GM18519 (cell line): ENCODE measurements around the gene CASQ2.

Source experiments
- ATAC-seq: cut with Tn5 transposase; IDR thresholded peaks from one replicate; pipeline ENCODE4 v1.9.1; 2021; ENCODE audit warnings: mild to moderate bottlenecking, moderate library complexity; ENCODE audit not compliant: unreplicated experiment, low FRiP score

CASQ2 gene

DNA sequence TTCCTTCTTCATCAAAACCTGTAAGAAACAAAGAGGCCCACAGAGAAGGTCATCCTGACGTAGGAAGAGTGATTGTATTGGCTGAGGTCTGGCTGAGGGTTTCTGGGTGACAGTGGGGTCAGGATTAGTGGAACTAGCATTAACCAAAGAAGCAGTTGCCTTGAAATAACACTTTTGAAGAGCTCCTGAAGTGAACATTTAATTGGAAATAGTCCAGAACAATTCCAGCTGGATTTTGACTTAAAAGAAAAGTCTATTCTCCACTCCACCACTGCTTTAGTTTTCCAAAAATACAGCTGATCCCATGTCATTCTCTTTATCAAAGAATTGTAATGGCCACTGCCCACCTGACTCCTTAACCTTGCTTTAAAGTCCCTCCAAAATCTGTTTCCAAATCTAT lies 27.7 kb downstream of the CASQ2 start:
- no peak for ATAC-seq

DNA sequence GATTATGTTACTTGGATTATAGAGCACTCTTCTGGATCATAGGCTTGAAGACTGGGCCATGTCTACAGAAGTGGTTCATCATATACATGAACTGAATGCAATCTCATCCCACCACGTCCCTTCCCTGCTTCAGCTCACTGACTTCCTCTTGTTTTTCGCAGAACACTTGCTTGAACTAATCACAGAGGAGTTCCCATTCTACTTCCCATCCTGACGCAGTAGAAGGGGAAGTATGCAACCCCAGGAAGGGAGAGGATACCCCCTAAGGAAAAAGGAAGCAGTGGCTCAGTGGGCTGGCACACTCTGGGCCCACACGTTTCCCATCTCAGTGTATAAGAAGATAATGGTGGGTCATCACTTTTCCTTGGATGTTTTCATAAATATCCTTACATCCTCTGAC lies 36.2 kb downstream of the CASQ2 start:
- no peak for ATAC-seq

DNA sequence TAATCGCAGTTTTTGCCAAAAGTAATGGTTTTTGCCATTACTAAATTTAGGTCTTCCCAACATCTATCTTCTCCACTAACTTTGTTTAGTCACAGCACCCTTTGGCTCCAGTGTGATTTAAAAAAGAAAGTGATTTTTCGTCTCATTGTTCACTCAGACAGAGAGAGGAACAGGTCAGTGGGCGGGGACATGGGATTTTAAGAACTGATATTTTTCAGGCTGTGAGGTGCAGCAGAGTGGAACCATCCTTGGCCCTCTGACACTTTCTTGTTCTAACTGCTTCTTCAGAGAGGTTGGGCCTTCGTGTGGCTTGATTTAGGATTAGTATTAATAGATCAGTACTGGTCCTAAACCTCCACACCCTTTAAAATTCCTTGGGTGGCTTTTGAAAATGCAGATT lies 38.8 kb downstream of the CASQ2 start:
- ATAC-seq = peak; percentile 89

DNA sequence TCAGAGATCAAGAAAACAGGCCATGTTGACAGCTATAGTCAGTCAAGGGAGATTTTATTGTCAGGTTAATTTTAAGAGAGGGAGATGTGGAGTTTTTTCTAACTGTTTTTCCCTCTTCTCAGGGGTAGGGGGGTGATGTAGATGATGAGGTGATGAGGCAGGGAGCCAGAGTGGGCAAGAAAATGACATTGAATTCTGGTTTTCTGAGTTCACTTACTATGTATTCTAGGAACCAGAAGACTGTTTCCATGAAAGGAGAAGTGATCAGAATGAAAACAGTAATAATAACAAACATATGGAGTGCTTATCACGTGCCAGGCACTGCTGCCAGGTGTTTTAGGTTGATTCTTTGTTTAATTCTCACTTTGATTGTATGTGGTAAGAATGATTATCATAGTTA lies 40.2 kb downstream of the CASQ2 start:
- ATAC-seq = no peak

DNA sequence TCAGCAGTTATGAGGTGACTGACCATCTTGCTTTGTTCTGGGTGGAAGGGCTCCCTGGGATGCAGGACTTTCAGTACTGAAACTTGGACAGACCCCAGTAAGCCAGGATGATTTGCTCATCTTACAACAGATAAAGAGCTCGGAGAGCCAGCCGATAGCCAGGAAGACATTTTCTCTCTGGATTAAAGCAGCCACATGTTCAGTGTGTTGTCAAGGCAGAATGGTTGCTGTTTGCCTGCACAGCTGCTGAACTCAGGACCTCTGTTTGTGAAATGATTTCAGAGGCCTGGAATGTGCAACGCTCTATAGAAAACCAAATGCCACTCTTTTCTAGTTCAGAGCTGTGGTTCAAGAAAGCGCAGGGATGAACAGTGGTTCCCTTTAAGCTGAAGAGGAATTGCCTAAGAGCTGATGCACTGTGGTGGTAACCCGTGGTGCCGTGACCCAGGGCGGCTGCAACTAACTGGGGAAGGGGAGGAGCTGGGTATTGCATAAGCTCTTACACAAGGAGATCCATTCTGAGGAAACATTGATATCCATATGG lies 40.7 kb downstream of the CASQ2 start:
- ATAC-seq = no peak

DNA sequence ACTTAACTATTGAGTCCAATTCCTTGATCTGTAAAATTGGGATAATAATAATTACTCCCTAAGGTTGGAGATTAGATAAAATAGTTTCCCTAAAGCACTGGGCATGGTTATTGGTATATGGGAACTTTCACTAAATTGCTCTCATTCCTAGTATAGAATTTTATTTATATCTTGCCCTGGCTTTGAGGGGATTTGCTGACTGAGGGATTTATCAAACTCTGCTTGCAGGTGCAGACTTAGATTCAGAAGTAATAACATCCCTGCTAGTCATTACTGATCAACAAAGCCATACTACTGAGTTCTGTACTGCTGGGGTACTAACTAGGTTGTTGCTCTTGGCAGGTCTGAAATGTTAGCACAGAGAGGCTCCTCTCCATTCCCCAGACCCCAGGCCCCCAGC lies 41.9 kb downstream of the CASQ2 start:
- ATAC-seq = no peak

DNA sequence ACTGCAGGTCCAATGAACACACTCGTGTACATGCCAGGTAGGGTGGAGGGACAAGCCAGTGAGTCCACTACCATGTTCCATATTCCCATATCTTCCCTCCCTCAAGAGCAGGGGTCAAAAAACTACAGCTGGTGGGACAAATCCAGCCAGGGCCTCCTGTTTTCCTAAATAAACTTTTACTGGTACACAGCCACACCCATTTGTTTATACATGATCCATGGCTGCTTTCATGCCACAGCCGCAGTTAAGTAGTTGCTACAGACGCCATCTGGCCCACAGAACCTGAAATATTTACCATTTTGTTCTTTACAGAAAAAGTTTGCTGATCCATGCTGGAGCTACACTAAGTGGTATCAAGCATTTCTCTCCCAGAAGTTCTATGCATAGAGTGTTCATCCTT lies 42.4 kb downstream of the CASQ2 start:
- no peak for ATAC-seq

DNA sequence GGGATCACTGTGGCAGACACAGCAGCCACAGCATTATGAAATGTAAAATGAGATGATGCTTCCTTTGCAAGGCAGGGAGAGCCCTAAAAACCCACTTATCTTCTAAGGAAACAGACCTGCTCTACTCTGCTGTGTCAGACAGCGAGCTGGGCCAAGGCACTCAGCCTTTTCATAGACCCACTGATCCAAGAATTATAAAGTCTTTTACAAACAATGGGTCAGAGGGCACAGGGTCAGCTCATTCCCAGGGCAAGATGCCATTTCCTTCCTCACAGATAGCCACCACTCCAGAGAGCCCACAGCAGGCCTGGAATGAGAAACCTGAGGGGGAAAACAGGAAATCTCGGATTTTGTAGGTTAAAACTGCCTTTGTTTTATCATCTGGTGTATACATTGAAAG lies 42.9 kb downstream of the CASQ2 start:
- ATAC-seq = no peak

DNA sequence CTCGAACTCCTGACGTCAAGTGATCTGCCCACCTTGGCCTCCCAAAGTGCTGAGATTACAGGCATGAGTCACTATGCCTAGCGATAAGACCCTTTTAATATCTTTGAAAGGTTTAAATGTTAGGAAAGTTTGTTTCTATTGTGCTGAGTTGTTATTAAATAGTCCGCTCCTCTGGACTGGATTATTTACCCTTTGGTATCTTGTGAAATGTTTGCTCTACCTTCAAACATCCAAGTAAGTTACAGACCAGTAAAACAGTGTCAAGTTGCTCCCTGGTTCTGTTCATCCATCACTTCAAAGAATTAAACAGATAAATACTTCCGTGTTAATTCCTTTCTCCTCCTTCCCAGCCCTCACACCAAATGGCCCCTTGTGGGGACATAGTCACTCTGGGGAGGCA lies 44.8 kb downstream of the CASQ2 start:
- ATAC-seq = no peak

DNA sequence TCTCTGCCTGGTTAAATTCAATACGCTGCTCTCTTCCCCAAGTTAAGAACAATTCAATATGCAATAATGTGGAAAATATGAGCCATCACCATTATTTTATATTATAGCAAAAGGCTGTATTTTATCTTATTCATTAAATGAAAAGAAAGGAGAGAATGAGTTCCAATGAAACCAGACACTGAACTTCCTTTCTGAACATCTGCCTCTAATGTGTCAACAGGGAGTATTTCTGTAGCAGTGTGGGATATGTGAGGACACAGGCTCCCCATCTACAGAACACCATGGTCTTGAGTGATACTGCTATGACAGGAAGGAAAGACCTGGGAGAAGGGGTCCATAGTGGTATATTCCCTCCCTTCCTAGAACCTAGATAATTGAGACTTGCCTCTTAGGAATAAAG lies 46.3 kb downstream of the CASQ2 start:
- ATAC-seq = no peak

DNA sequence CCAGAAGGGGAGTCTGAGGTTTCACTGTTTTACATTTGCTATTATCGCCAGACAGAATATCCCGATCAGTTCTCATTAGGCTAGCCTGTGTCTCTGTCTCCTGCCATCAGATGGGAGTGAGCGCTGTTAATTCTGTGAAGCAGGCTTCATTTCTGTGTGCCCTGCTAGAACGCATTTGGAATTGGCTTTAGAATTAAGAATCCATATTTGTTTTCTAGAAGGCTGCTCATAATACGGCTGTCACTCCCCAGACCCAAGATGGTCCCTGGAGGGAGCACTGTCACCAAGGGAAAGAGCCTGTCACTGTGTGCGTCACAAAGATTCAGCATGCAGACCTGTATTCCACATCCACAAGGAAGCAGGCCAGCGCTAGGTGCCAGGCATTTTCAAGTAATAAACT lies 49.2 kb downstream of the CASQ2 start:
- no peak for ATAC-seq

DNA sequence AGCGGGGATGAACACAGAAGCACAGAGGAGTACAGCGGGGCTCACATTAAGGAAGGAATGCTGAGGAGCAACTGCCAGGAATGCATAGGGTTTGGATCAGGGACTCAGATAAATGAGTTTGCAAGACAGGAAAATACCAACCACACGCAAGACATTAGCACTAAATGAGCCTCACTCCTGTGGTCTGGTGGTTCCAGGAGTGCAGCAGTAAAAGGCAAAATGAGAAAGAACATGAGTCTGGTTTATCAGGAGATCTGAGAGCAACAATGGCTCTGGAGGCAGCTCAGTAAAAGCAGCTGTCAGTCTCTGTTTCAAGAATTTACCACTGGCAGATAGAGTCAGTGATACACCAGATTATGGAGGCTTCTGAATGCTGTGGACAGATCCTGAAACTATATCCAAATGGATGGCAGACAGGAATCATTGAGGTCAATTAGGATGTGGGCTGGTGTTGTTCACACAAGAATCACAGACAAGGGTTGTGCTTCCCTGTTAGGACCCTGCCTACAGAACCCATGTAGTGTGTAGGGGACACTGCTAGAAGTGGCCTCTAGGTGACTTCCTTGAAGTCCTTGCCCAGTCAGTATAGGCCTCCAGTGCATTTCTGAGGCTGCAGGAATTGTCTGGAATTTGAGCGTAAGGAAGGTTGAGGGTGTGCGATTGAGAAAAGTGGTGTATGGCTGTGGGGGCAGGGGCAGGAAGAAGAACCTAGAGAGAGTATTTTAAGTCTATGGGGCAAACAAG lies 50.3 kb downstream of the CASQ2 start:
- ATAC-seq = no peak

DNA sequence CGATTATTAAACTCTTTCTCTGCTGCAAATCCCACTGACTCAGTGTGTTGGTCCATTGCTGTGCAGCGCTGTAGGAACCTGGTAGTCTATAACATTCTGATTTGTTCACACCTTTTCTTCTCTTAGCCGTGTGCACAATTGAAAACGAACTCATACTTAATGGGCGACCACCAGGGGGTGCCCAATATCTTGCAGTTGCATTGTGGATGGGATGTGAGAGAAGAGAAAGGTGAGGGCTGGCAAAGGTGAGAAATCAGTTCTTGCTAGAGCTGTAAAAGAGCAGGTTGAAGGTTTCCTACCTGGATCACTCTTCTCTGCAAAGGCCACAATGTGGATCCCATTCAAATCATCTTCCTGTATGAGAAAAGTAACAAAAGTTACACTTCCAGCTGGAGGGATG lies 51.0 kb downstream of the CASQ2 start:
- no peak for ATAC-seq

DNA sequence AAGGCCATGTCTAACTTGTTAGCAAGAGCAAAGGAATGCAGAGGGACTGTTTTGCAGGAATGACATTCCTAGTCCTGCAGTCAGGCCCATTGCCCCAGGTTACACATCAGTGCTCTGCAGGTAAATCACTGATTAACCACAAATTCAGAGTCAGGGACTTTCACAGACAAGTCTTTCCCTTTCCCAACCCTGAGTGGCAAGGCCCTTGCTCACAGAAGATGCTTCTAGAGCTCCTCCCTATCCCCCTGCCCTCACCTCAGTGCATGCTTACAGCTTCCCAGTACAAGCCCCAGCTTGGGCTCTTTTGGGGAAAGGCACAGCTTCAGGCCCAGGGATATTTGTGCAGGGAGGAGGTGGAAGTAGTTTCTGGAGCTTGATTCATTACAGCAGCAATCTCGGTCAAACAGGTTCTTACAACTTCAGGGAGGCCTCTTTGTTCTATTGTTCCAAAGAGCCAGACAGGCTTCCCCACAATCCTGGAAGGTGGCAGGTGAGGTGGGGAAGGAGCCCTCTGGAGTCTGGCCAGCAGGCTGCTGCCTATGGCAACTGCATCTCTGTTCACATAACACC lies 53.9 kb downstream of the CASQ2 start:
- no peak for ATAC-seq

DNA sequence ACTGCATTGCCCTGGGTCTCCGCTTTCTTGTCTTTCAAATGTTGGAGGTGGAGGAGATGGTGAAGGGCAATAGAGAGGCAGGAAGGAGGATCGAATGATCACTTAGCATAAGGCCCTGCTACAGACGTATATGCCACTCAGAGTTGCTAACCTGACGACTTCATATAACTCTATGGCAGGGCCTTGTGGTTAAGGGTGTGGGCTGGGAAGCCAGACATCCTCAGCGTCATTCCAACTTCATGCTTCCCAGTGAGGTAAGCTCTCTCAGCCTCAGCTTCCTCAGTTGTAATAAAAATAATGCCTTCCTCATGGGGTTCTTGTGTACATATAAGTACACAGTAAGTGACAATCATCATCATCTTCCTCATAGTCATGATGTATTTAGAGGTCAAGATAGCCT lies 54.6 kb downstream of the CASQ2 start:
- ATAC-seq = no peak

DNA sequence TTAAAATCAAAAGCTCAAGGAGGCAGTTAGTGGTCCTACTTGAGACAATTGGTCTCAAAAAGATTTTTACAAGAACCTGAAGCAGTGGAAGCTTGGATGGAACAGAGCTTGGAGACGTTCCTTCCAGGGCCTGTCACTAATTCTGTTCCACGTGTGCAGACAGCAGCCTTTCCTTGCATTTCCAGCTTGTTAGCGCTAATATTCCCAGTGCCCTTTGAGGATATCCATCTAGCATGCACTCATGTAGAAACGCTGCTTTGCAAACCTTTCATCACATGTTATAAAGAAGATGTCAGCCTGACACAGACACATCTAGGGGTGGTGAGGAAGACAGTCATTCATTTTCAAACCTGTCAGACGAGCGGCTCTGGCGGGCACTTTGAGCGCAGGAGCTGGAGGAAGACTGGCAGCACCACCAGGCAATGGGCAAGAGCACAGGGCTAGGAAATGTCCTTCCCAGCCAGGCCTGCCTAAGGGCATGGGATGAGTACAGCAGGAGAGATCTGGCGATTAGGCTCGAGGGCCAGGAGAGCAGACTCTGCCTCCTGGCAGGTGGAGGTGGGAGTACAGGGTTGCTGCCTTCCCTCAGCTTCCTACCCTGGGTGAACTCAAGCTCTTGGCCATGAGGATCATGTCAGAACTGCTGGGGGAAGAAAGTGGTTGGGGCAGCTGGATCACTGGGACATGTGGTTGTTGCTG lies 55.5 kb downstream of the CASQ2 start:
- no peak for ATAC-seq

DNA sequence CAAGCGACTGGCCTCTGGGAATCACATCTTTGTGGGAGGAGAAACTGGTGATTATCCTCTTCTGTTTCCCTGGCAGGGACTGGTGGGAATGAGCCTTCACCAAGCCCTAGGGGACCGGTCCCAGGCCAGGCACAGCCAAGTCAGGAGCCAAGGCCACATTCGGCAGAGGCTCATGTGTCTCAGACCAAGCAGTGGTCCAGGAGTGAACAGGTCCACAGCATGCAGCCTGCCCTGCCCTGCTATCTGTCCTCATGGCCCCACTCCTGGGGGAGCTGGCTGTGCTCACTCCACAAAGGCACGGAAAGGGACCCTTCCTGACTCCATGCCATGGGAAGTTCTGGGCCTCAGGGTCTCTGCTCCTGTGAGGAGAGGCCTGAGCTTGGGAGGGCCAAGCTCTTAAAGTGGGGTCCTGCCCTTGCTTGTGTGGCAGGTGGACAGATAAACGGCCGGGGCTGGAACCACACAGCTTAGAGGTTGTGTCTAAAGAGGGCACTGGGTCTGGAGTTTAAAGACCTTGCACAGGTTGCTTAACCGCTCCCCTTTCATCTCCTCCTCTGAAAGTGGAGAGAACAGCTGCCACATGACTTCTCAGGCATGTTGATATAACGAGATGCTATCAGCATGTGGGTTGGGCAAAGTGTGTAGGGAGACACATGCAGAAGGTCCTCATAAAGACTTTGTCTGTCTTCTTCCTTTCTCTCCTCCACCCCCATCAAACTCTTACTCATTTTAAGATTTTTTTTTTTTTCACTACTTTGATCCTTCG lies 57.5 kb downstream of the CASQ2 start:
- ATAC-seq = no peak

DNA sequence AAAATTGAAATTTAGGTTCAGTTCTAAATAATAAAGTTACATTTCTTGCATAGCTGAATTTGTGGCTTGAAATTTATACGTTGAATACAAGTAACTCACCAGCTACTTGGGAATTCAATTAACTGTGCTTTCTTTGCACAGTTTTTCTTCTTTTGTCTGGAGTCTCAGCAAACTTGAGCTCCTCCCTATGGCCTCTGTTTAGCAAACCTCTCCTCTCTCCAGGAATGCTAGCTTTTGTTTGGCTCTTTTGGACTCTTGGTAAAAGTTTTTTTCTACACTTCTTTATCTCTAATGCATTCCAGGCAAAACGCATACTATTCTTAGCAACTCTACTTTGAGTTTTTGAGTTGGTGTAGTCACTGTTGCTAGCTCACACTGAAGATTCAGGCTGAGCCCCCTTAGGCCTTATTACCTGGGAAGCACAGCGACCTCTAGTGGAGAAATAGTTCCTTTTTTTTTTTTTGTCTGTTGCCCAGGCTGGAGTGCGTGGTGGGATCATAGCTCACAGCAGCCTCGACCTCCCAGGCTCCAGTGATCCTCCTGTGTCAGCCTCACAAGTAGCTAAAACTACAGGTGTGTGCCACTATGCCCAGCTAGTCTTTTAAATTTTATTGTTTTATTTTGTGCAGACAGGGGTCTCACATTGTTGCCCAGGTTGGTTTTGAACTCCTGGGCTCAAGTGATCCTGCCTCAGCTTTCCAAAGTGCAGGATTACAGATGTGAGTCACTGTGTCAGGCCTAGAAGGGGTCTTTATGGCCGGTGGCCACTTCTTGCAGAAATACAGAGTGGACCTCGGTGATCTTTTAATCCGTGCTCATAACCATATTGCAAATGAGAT lies 61.7 kb downstream of the CASQ2 start:
- peak; percentile 47 for ATAC-seq

DNA sequence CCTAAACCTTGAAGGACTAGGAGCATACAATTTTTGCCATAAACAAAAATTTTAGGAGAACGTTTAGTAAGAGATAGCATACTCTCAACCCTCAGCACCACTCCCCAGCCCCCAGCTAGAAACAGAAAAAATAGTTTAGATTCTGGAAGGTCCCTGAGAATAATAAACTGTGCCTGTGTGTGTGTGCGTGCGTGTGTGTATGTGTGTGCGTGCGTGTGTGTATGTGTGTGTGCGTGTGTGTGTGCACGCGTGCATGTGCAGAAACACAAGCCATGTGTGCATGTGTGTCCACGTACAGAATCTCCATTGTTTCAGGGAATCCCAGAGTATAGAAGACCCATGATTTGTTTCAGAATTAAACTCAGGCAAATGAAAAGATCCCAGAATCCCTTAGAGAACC lies 62.6 kb downstream of the CASQ2 start:
- no peak for ATAC-seq
